NCI-H2196 (cell line): ENCODE data around the gene AEBP1.

ENCODE experiments used
- DNase-seq: peaks from one replicate; lab custom pipeline; 2025; ENCODE audit not compliant: unreplicated experiment; lab: John Stamatoyannopoulos, UW

The AEBP1 gene

GRCh38 chr7:44066494-44067063, 37.6 kb upstream of the AEBP1 start:
- DNase-seq = no peak

GRCh38 chr7:44067064-44067951, 36.8 kb upstream of the AEBP1 start:
- no peak for DNase-seq

GRCh38 chr7:44068054-44068453, 36.1 kb upstream of the AEBP1 start:
- peak; percentile 17 for DNase-seq

- no peak for DNase-seq
Measured at GRCh38 chr7:44071726-44072363, 32.3 kb upstream of the AEBP1 start.

- peak; percentile 61 for DNase-seq
Measured at GRCh38 chr7:44072364-44073231, 31.5 kb upstream of the AEBP1 start.

GRCh38 chr7:44073664-44074348, 30.3 kb upstream of the AEBP1 start:
- DNase-seq = no peak

- DNase-seq = no peak
Measured at GRCh38 chr7:44074349-44074695, 29.8 kb upstream of the AEBP1 start.

- DNase-seq = no peak
Measured at GRCh38 chr7:44075296-44076075, 28.7 kb upstream of the AEBP1 start.

GRCh38 chr7:44076101-44076895, 27.8 kb upstream of the AEBP1 start:
- DNase-seq = no peak

- no peak for DNase-seq
Measured at GRCh38 chr7:44077061-44077460, 27.1 kb upstream of the AEBP1 start.

GRCh38 chr7:44077681-44078091, 26.5 kb upstream of the AEBP1 start:
- no peak for DNase-seq

- no peak for DNase-seq
Measured at GRCh38 chr7:44078521-44078920, 25.6 kb upstream of the AEBP1 start.

- DNase-seq = no peak
Measured at GRCh38 chr7:44079331-44080021, 24.7 kb upstream of the AEBP1 start.

- DNase-seq = no peak
Measured at GRCh38 chr7:44080118-44080517, 24.0 kb upstream of the AEBP1 start.

- DNase-seq = no peak
Measured at GRCh38 chr7:44080686-44081265, 23.4 kb upstream of the AEBP1 start.

GRCh38 chr7:44081266-44081748, 22.8 kb upstream of the AEBP1 start:
- no peak for DNase-seq

- DNase-seq = peak; percentile 97
Measured at GRCh38 chr7:44082541-44083207, 21.5 kb upstream of the AEBP1 start.
